Esophagus muscularis mucosa (tissue), 3 donors: ENCODE results near the gene LRRC4.

ENCODE experiments used
- CTCF ChIP-seq, 3 experiments: fragments of 200-600 bp in 2 of 3; fragments of 450-650 bp in 1 of 3; sonication (generic) in 2 of 3; IDR thresholded peaks; one replicate each; pipeline ENCODE4 v1.5.1; 2017 to 2019; ENCODE audit warnings: antibody characterized with exemption in 3 of 3, mild to moderate bottlenecking in 2 of 3, moderate library complexity in 1 of 3
- POLR2A ChIP-seq: fragments of 450-650 bp; IDR thresholded peaks from one replicate; pipeline ENCODE4 v1.6.1; 2017; ENCODE audit warnings: antibody characterized with exemption, moderate library complexity, mild to moderate bottlenecking, low read depth

DNA sequence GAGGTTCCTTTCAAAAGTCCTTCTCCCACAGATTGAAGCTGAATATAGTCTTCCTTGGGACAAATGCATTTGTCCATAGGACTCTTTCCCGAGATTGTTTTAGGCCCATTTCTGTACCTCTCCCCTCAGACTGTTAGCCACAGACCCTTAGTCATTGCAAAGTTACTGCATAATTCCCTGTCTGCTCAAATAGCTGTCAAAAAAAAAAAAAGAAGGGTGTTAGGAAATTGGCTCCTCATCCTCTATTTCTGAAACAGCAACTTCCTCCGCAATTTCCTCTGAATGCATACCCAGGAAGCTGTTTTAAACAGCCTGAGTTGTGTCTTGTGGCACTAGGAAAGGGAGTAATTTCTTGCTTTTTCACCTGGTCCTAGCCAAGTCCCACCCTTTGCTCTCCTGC, 5.4 kb downstream of the LRRC4 start:
- TF ChIP-seq POLR2A (no peak), CTCF (IDR thresholded peaks at IDR 0.05) (no peak)
